GM12878 (cell line): ENCODE measurements around the gene DAO. TPM values are rescaled to one million over a fixed set of nuclear protein-coding genes. Genes with fewer than 3 reads are reported as not detected.

Experiments
- ATAC-seq: fragments of 200-7000 bp; cut with Tn5 transposase; 3 replicates; pipeline ENCODE4 v1.9.1; 2020; ENCODE audit warnings: mild to moderate bottlenecking, moderate library complexity
- BruUV-seq: library from RNA; stranded (reverse); fragments of 400-500 nt; replicated peaks from 2 replicates; lab custom pipeline; 2021; lab: Mats Ljungman, UMichigan
- CTCF ChIA-PET: fragments of 300-600 bp; sonication (Branson Sonifier 250); formaldehyde crosslinking; extraction: SDS; loops from one replicate; lab custom pipeline; 2021; ENCODE audit warnings: inconsistent platforms; lab: Yijun Ruan, JAX
- POLR2A ChIA-PET: fragments of 350-600 bp; formaldehyde crosslinking; extraction: SDS; loops from one replicate; lab custom pipeline; 2021; ENCODE audit warnings: inconsistent platforms; lab: Charles Lee
- RAD21 ChIA-PET: fragments of 300-600 bp; sonication (Branson Sonifier 250); formaldehyde crosslinking; loops from one replicate; lab custom pipeline; 2023; ENCODE audit warnings: antibody characterized with exemption; ENCODE audit not compliant: unreplicated experiment; lab: Charles Lee
- SMC1A ChIA-PET: fragments of 300-600 bp; sonication (Branson Sonifier 250); formaldehyde crosslinking; loops from one replicate; lab custom pipeline; 2023; ENCODE audit not compliant: unreplicated experiment, uncharacterized antibody; lab: Charles Lee
- DNase-seq: peaks from one replicate; pipeline ENCODE4 v3.0.0-alpha.2; 2011; ENCODE audit warnings: low read depth, low spot score
- FAIRE-seq: peaks from 3 replicates; lab custom pipeline; 2011; peaks lifted over from hg19 to GRCh38; lab: Jason Lieb, UNC
- H2AFZ ChIP-seq: 2 replicates; pipeline ENCODE4 v1.6.0; 2011; ENCODE audit warnings: low read depth, low read length, control low read depth; ENCODE audit not compliant: control insufficient read depth
- H3K27ac ChIP-seq: 2 replicates; pipeline ENCODE4 v1.5.1; 2011; ENCODE audit warnings: control low read depth; ENCODE audit not compliant: control insufficient read depth, insufficient read depth
- H3K27me3 ChIP-seq, 2 experiments: replicated peaks in 1 of 2; 2 replicates each; pipeline versions ENCODE4 v1.6.0 to v1.6.1; 2011; ENCODE audit warnings: low read length in 1 of 2; ENCODE audit not compliant: control insufficient read depth in 2 of 2, insufficient read depth in 2 of 2
- H3K36me3 ChIP-seq, 2 experiments: 2 replicates each; pipeline ENCODE4 v1.5.1; 2011; ENCODE audit warnings: low read length in 1 of 2; ENCODE audit not compliant: control insufficient read depth in 2 of 2, insufficient read depth in 2 of 2
- H3K4me1 ChIP-seq: 2 replicates; pipeline ENCODE4 v1.6.1; 2011; ENCODE audit warnings: mild to moderate bottlenecking, low read length, moderate library complexity, mixed read lengths; ENCODE audit not compliant: control insufficient read depth, insufficient read depth
- H3K4me2 ChIP-seq: 2 replicates; pipeline ENCODE4 v1.6.0; 2011; ENCODE audit warnings: control low read depth; ENCODE audit not compliant: control insufficient read depth, insufficient read depth
- H3K4me3 ChIP-seq: fragments of 200-600 bp; sonication (generic); 2 replicates; pipeline ENCODE4 v1.5.1; 2016
- H3K79me2 ChIP-seq: 2 replicates; pipeline ENCODE4 v1.6.0; 2011; ENCODE audit warnings: low read length; ENCODE audit not compliant: control insufficient read depth, insufficient read depth
- H3K9ac ChIP-seq: 2 replicates; pipeline ENCODE4 v1.8.0; 2011; ENCODE audit warnings: low read length, control low read depth, mixed read lengths; ENCODE audit not compliant: control insufficient read depth, insufficient read depth
- H3K9me3 ChIP-seq: replicated peaks from 3 replicates; pipeline ENCODE4 v1.5.1; 2011; ENCODE audit warnings: mild to moderate bottlenecking, low read length; ENCODE audit not compliant: control insufficient read depth, insufficient read depth
- H4K20me1 ChIP-seq: 2 replicates; pipeline ENCODE4 v1.6.0; 2011; ENCODE audit not compliant: control insufficient read depth, insufficient read depth
- DPF2 ChIP-seq: fragments of 450-650 bp; IDR thresholded peaks from 2 replicates; pipeline ENCODE4 v1.6.1; 2017; ENCODE audit warnings: mild to moderate bottlenecking
- EGR1 ChIP-seq, 2 experiments: IDR thresholded peaks; 1 replicate in 1 of 2; 2 replicates in 1 of 2; pipeline ENCODE4 v1.6.1; 2011 to 2012; ENCODE audit warnings: low read depth in 2 of 2, low read length in 2 of 2, borderline replicate concordance in 1 of 2, mild to moderate bottlenecking in 1 of 2, moderate library complexity in 1 of 2
- IRF3 ChIP-seq: fragments of 450-650 bp; IDR thresholded peaks from 2 replicates; pipeline ENCODE4 v1.6.1; 2014; ENCODE audit warnings: mild to moderate bottlenecking
- LARP7 ChIP-seq: fragments of 450-650 bp; IDR thresholded peaks from 2 replicates; pipeline ENCODE4 v1.6.1; 2017; ENCODE audit warnings: mild to moderate bottlenecking
- NR2C1 ChIP-seq: fragments of 450-650 bp; IDR thresholded peaks from 2 replicates; pipeline ENCODE4 v1.6.1; 2017; ENCODE audit warnings: antibody characterized with exemption, mild to moderate bottlenecking, moderate library complexity
- RELA ChIP-seq: fragments of 450-650 bp; IDR thresholded peaks from 2 replicates; pipeline ENCODE4 v1.8.0; 2014; ENCODE audit warnings: borderline replicate concordance; ENCODE audit not compliant: partially characterized antibody
- SUZ12 ChIP-seq: fragments of 200-600 bp; sonication (generic); IDR thresholded peaks from one replicate; pipeline ENCODE4 v1.6.1; 2018; ENCODE audit warnings: antibody characterized with exemption, mild to moderate bottlenecking; ENCODE audit not compliant: unreplicated experiment
- ZBTB33 ChIP-seq: fragments of 450-650 bp; IDR thresholded peaks from 2 replicates; pipeline ENCODE4 v1.6.1; 2017; ENCODE audit warnings: mild to moderate bottlenecking
- WGBS: methylation state at CpG from one replicate; pipeline ENCODE4 v1.1.6; 2016; ENCODE audit warnings: low lambda C conversion rate; ENCODE audit not compliant: insufficient replicate concordance, insufficient coverage; ENCODE audit errors: missing lambda C conversion rate; 5-methylcytosine and 5-hydroxymethylcytosine counted together
- in situ Hi-C: fragments of 300-500 bp; cut with MboI; formaldehyde crosslinking; loops from 9 replicates; pipeline ENCODE4 v1.14.3; 2018; ENCODE audit warnings: mixed read lengths
- intact Hi-C: fragments of 100-400 bp; cut with micrococcal nuclease; formaldehyde crosslinking; loops from one replicate; pipeline ENCODE4 v1.14.2; 2022; ENCODE audit not compliant: unreplicated experiment
- polyA plus RNA-seq, 11 experiments: library from polyadenylated mRNA; depleted of rRNA in 4 of 11; unstranded in 6 of 11; stranded (reverse) in 5 of 11; fragments of >200 nt; fragmentation: Nextera tagmentation in 4 of 11; fragmentation: Illumina TruSeq in 1 of 11; extraction: Ambion mirVana in 4 of 11; extraction: Trizol in 1 of 11; gene quantifications; 1 replicate in 1 of 11; 2 replicates in 10 of 11; pipeline versions ENCODE4 v1.2.1 to v1.2.3, GENCODE V29; 2011 to 2016; ENCODE audit warnings: inconsistent platforms in 2 of 11, missing spikeins in 2 of 11, low read depth in 1 of 11
- total RNA-seq, 4 experiments: library from RNA; depleted of rRNA in 3 of 4; stranded (reverse); fragments of >200 nt in 3 of 4; fragmentation: Illumina TruSeq in 1 of 4; extraction: Trizol in 1 of 4; gene quantifications; 2 replicates each; pipeline versions ENCODE4 v1.2.1 to v1.2.3, GENCODE V29; 2013 to 2021

DAO gene
- total and polyA plus RNA-seq, 10 of the 15 experiments (the other 5 are each of a cell fraction or from before 2014, with no cell fraction given): 0.15 TPM; not detected in 9

DNA sequence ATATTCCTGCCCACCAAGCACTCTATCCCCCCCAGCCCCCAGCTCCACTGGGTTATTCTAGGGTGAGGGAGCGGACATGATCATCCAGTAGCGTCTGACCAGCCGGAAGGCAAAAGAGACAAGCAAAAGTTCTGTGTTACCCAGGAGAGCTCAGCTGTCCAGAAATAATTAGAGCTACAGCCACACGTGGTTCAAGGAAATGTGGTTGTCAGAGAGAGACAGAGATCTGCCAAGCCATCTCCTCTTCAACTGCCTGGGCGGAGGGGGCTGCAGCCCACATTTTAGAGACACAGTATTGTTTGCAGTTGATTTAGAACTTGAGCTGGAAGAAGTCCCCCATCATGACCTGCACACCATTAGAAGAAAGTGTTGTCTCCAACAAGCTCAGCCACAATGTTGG lies 30.4 kb downstream of the DAO start:
- RAD21 ChIA-PET: no interaction called here
- Histone ChIP-seq H4K20me1 (no peaks in the 10 kb centered on the region), H3K4me1 (no peaks in the 10 kb centered on the region; the same call in 1 of the 2 replicates)
- 71% methylated on average over 5 of the region's 5 CpGs for WGBS
- no peak for TF ChIP-seq NR2C1
- no peak for TF ChIP-seq SUZ12
- TF ChIP-seq ZBTB33: no peak
- no peak for TF ChIP-seq EGR1 (IDR thresholded peaks at IDR 0.05; ENCODE audit: borderline replicate concordance in 1 of 2, low read depth in 2 of 2, low read length in 2 of 2)
- no peak for TF ChIP-seq DPF2
- TF ChIP-seq RELA: no peak
- TF ChIP-seq LARP7: no peak
- no peak for TF ChIP-seq IRF3
- TF ChIP-seq, all 136 proteins: peak for 0
- Histone ChIP-seq H3K9me3 (no peaks in the 10 kb centered on the region; the same call in 2 of the 3 replicates), H3K27ac (no peak overlapping the region), H3K79me2 (no peaks in the 10 kb centered on the region), H3K36me3 (no peaks in the 10 kb centered on the region), H3K4me2 (no peak overlapping the region), H2AFZ (no peak overlapping the region), H3K27me3 (no peaks in the 10 kb centered on the region; a peak in 1 of 4 replicates), H3K4me3 (no peak overlapping the region), H3K9ac (no peak overlapping the region)
- intact Hi-C loops (no loop called here), in situ Hi-C loops (no loop called here)
- BruUV-seq: no TSS peak
- SMC1A ChIA-PET: no interaction called here
- CTCF ChIA-PET: no interaction called here
- no peak for DNase-seq
- POLR2A ChIA-PET: interaction anchor here (0.6 kb wide), 1 partner anchor 41 kb away, joined by 4 read pairs; no protein-coding TSS in a partner anchor
- FAIRE-seq: no peak
- ATAC-seq: no peak
